ENCODE results near the gene CAMTA1.

DNA sequence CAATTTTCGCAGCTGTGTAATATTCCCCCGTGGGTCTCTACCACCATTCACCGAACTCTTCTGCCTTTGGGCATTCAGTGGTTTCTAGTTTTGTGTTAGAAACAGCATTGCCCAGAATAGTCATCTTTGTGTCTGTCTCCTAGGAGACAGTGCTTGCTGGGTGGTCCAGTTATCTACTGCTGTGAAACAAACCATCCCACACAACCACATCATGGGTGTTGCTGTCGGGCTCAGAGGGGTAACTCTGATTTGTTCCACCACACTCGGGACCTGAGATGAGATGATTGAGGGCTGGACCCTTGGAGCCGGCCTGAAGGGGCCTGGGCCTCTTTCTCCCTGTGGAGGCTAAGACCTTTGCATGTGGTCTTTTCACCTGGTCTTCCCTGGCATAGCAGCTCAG lies 558.6 kb downstream of the CAMTA1 start:
- TF ChIP-seq CTCF (conservative IDR thresholded peaks at IDR 0.05; ENCODE audit: low read depth, low read length) (no peak), EZH2 (IDR thresholded peaks at IDR 0.05; ENCODE audit: borderline replicate concordance, low read depth, low read length, poor library complexity, severe bottlenecking) (no peak)

Measured in A673 (cell line).